SK-N-SH treated with all-trans-retinoic acid at 6 μM for 48 hours (cell line): ENCODE results near the gene CADM1.

ENCODE experiments used
- CREB5 ChIP-seq: fragments of 250-450 bp; sonication (Bioruptor Pico); IDR thresholded peaks from 2 replicates; pipeline ENCODE4 v1.5.1; 2020; ENCODE audit warnings: low read depth, mild to moderate bottlenecking, moderate library complexity
- ESRRG ChIP-seq: fragments of 250-450 bp; sonication (Bioruptor Pico); IDR thresholded peaks from 2 replicates; pipeline ENCODE4 v1.6.1; 2021; ENCODE audit warnings: mild to moderate bottlenecking
- OSR1 ChIP-seq: fragments of 250-450 bp; sonication (Bioruptor Pico); IDR thresholded peaks from 2 replicates; pipeline ENCODE4 v1.8.0; 2022; ENCODE audit warnings: moderate library complexity, mild to moderate bottlenecking, inconsistent platforms
- PATZ1 ChIP-seq: fragments of 250-450 bp; sonication (Bioruptor Pico); IDR thresholded peaks from 2 replicates; pipeline ENCODE4 v1.8.0; 2020; ENCODE audit warnings: mild to moderate bottlenecking, moderate library complexity, borderline replicate concordance
- RARB ChIP-seq: fragments of 250-450 bp; sonication (Bioruptor Pico); IDR thresholded peaks from 2 replicates; pipeline ENCODE4 v1.8.0; 2021; ENCODE audit warnings: mild to moderate bottlenecking, moderate library complexity
- ZFP30 ChIP-seq: fragments of 450-650 bp; formaldehyde crosslinking; IDR thresholded peaks from 2 replicates; pipeline ENCODE4 v1.5.0; 2022; ENCODE audit warnings: mild to moderate bottlenecking, moderate library complexity
- ZNF565 ChIP-seq: fragments of 450-650 bp; formaldehyde crosslinking; conservative IDR thresholded peaks from 2 replicates; pipeline ENCODE4 v1.5.0; 2020; ENCODE audit warnings: low read depth, mild to moderate bottlenecking, moderate library complexity
- ZNF70 ChIP-seq: fragments of 450-650 bp; formaldehyde crosslinking; IDR thresholded peaks from 2 replicates; pipeline ENCODE4 v1.5.0; 2020; ENCODE audit warnings: mild to moderate bottlenecking, moderate library complexity

GRCh38 chr11:115194802-115195110, 309.5 kb downstream of the CADM1 start:
- TF ChIP-seq ZFP30, result no peak
- no peak for TF ChIP-seq PATZ1
- TF ChIP-seq OSR1 (CRISPR knock-in tag), result no peak
- TF ChIP-seq ESRRG (CRISPR knock-in tag), result no peak
- TF ChIP-seq ZNF70, result no peak
- TF ChIP-seq RARB, result no peak
- TF ChIP-seq CREB5 (CRISPR knock-in tag), result no peak
- no peak for TF ChIP-seq ZNF565 (CRISPR knock-in tag)
